Activated CD4-positive, alpha-beta T cell treated with anti-CD3 and anti-CD28 coated beads for 24 hours (primary cell): ENCODE data around the gene PRLR.
"Not testable (repeated sequence)": the region's sequence is repeated elsewhere in the genome, so short reads cannot be mapped to it uniquely, and the experiment has no call there.

Experiments
- DNase-seq, 2 donors: peaks; one replicate each; pipeline ENCODE4 v3.0.0-alpha.2; 2020; ENCODE audit warnings: low read depth in 2 of 2

Gene PRLR

DNA sequence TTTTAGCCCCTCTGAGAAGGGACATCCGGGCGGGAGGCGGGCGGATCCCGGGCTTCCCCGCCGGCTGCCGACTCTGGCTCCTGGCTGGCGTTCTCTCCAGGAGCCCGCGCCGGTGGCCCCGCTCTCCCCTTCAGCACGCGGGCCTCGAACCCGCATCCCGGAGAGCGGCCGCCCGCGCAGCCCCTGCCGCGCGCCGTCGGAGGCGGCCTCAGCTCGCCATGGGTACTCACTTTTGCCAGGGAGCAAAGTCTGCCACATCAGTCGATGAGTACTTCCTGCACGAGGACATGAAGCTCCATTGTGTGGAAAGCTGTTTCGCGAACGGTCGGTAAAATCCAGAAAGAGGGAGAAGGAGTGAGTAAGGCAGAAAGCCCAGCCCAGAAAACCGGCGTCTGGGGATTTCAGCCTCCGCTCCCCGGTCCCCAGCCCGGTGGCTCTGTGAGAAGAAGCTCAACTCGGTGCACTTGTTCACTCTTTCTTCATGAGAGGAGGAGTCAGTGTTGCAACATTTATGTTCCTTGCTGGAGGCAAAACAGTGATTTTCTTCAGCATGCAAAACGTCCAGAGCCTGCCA lies at the start of gene PRLR:
Gene PRLR, minus strand, starts transcription at position 450 of the 574 bp plus-strand sequence. CDS start 140,867 bp downstream, outside the sequence.
- DNase-seq, result no peak

DNA sequence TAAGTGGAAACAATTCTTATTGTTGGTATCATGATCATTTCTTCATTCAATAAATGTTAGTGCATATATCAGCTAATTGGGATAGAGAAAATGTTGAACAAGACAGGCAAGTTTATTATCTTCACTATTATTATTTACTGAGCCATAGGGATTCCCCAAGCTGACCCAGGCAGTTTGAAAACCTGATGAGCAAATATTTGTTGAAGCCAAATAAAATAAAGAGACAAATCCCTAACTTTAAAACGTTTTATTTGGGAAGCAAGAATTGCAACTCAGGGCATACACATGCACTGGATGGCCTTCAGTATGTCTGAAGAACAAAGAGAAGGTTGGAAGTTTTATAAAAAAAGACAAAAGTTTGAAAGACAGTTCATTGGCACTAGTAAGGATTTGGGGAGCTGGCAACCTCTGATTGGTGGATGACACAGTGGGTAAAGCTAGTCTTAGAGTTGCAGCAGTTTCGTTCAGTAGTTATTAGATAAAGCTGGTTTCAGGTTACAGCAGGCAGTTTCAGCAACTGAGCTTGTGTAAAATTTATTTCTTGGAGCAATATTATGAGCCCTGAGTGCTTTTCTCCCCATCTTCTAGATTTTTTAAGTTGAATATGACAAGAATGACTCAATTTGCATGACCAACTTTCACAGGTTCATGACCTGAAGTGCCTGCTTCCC lies 44.7 kb upstream of the PRLR start:
- DNase-seq, result no peak

DNA sequence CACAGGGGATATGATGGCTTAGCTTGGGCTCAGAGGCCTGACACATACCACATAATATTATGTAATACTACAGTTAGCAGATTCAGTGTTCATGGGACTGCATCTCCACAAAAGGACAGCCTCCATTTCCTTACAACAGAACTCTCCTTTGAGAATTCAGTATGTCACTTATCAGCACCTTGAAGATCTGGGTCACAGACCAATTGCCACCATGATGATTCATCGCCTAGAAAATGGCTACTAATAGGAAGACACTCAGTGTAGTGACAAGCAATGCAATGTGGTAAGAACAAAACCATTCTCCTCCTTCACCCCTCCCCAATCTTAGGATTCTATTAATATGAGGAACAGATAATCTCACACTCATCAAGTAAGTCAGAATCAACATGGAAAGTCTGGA lies 38.7 kb upstream of the PRLR start:
- DNase-seq, result no peak

DNA sequence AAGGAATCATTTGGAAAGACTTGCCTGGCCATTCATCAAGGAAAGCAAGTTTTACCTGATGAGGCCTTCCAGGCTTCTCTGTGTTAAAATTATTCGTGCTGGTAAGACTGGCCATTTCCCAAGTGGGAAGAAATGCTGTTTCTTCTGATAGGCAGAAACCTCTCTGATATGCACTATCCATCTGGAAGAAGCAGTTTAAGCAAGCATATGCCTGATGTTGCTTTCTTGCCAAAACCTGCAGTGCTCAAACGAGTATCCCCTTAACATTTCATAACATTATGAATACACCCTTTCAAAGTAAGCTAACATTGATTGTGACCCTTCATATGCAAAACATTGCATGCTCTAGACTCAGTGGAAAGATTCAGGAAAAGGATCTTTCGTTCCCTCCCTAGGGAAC lies 36.0 kb upstream of the PRLR start:
- DNase-seq, result no peak

DNA sequence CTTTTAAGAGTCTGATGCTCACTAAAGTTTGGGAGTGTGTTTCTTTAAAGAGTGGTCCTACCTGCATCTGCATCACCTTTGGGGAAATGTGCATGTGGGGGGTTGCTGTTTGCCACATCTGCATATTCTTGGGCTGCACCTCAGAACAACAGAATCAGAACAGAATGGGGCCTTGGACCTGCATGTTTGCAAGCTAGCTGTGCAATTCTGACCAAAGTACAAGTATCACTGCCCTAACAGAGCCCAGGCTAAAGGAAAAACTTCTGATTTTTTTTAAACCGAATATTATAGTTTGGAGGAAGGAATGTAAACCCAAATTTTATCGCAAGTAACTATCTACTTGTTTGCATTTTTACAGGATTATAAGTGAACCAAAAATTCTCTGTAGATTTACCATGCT lies 34.2 kb upstream of the PRLR start:
- DNase-seq, result no peak

DNA sequence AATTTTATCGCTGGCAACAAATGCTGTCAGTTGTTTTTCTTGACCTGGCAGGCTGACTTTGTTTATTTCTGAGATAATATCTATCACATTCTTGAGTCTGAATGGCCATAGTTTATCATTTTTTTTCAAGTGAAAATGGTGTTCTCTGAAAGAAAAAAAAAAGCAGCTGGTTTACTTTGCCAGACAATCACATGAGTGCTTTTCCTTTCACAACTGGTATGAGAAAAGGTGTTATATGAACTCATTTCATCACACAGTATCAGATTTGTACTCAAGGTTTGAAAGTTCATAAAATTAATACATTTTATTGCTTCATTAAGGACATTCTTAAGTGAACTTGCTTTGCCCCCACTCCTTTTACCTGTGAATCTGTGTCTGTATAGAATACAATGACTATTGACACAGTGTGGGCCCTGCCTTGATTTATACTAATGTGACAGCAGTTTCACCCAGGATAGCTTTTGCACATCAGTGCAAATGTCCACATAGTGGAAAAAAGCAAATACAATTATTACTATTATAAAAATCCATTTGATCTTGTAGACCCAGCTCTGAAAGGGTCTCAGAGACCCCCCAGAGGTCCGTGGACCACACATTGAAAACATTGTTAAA lies 33.1 kb upstream of the PRLR start:
- DNase-seq, result no peak

DNA sequence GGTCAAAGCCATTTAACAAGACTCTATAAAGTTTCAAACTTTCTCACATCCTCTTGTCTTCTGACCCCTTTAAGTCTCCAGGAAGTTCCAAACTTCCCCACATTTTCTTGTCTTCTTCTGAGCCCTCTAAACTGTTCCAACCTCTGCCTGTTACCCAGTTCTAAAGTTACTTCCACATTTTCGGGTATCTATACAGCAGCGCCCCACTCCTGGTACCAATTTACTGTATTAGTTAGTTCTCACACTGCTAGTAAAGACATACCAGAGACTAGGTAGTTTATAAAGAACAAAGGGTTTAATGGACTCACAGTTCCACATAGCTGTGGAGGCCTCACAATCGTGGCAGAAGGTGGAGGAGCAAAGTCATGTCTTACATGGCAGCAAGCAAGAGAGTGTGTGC lies 23.3 kb upstream of the PRLR start:
- no peak for DNase-seq

DNA sequence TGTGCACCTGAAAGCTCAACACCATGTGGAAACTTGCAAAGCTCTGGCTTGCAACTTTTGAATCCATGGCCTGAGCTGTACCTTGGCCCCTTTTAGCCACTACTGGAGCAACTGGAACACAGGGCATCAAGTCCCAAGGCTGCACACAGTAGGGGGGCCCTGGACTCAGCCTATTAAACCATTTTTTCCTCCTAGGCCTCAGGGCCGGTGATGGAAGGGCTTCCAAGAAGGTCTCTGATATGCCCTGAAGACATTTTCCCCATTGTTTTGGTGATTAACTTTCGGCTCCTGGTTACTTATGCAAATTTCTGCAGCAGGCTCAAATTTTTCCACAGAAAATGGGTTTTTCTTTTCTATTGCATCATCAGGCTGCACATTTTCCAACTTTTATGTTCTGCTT lies 22.7 kb upstream of the PRLR start:
- DNase-seq, result no peak

DNA sequence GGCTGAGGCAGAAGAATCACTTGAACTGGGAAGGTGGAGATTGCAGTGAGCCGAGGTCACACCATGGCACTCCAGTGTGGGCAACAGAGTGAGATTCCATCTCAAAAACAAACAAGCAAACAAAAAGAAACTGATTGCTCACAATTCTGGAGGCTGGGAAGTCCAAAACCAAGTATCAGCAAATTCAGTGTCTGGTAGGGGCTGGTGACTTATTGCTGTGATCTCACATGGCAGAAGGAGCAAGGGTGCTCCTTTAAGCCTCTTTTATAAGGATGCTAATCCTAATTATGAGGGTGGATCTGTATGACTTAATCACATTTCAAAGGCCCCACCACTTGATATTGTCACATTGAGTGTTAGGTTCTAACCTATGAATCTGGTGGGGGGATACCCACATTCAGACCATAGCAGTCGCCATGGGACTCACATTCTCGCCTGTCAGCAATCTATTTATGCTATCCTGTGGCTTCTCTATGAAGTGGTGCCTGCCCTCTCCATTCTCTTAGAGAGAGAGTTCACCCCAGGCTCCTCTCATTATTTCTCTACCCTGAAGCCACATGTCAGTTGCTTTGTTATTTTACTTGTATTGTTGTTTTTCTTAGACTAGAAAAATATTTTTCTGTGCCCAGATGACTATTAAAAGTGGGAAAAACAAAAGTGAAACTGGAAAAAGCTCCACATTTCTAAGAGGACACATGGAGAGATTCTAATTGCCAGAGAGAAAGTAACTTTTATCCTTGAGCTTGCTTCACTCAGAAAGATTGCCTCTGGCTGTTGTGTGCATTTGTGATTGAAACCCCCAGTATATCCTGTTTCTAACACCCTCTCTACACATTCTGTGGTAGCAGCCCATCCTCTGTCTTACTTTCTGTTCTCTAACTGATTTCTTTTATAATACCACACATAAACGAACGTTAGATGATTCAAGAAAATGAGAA lies 18.8 kb upstream of the PRLR start:
- DNase-seq, result no peak

DNA sequence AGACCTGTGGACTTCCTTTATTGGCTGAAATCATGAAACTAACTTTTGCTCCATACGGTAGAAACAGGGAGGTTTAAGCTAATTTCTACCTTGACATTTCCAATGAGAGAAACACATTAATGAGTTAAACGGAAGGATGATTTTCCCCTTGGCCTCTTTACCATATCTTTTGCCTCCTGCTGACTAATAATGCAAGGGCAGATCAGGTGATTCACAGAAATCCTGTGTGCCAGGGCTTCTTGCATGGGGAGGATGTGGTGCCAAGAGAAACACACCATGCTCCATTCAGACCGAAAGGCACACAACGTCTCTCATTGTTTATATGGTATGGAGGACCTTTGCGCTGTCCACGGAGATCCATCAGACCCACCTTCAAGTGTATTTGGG lies 17.4 kb upstream of the PRLR start:
- DNase-seq, result no peak

DNA sequence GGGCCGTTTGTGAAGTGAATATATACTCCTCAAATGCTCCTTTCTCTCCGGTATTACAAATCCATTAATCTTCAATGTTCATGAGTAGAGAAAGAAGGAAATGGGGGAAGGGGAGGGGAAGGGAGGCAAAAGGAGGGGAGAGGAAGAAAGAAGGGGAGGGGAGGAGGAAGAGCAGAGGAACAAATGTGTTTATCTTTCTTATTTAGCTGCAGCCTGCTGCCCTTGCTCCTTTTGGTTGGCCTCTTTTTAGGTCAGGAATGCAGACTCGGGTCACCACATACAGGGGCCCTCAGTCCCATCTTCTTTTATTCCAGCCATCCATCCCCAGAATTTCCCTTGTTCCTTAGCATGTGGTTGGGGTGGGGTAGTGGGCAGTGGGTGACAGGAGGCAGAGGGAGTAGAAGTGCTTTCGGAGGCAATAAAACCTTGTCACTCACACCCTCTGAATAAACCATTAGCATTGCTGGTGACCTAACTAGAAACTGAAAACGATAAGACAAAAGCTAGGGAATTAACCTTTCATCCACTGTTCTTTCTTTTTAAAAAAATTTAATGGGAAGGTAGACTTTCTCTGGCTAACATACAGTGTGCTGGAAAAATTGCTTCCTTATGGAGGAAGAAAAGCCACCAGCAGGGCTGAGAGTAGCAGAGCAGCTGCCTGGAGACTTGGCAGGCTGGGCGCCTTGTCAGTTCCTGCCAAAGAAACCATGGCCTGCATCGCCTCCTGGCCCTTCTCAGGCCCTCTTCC lies 16.8 kb upstream of the PRLR start:
- no peak for DNase-seq

DNA sequence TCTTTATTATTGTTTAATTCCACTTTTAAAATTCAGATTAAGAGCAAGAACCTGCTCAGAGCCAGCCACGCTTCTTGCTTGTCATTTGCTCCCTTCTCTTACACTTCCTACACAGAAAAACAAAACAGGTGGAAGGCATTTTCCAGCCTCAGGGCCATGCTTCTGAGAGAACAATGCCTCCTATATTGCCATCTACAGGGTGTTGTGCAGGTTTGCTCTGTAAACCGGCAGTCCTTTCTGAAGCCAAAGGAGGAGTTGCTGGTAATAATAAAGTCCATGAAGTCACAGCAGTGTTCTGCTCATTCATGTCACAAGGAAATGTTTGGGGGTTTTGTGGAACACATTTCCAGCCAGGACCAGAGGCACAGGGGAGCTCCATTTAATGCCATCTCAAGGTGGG lies 16.1 kb upstream of the PRLR start:
- DNase-seq, result no peak

DNA sequence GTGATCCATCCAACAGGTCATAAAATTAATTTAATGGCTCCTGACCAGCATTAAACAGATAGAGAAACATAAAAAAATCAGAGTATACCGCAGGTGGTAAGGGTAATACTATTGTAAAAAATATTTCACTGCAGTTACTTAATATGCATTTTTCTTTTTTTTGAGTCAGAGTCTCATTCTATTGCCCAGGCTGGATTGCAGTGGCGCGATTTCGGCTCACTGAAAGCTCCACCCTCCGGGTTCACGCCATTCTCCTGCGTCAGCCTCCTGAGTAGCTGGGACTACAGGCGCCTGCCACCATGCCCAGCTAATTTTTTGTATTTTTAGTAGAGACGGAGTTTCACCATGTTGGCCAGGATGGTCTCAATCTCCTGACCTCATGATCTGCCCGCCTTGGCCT lies 15.1 kb upstream of the PRLR start:
- not testable (repeated sequence) for DNase-seq

DNA sequence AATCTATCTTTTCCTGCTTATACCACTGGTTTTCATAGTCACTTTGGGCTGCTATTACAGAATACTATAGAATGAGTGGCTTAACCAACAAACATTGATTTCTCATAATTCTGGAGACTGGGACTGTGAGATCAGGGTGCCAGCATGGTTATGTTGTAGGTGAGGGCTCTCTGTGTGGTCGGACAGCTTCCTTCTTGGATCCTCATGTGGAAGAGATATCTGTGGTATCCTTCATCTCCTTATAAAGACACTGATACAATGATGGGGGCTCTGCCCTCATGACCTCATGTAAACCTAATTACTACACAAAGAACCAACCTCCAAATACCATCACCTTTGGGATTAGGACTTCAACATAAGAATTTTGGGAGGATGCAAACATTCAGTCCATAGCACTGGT lies 13.9 kb upstream of the PRLR start:
- no peak for DNase-seq

DNA sequence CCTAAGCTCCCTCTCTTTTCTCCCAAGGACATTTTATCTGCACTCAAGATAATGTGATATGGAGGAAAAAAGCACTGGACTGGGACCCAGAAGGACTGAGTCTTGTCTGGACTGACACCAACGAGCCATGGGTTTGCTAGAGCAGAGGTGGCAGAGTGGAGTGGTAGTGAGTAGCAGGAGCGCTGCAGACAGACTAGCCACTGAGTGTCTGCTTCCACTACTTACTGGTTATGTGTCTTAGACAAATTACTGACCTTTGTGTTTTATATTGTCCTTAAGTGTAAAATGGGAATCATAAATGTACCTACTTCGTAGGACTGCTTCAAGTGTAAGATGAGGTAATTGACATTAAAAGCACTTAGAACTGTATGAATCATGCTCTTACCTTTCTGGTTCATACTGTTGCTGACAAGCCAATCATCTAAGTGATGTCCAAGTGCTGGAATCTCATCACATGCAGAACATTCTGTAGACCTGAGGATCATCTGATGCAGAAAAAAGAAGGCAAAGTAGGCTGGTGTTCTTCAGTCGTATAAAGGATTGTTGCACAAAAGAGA lies 12.5 kb upstream of the PRLR start:
- DNase-seq, result no peak

DNA sequence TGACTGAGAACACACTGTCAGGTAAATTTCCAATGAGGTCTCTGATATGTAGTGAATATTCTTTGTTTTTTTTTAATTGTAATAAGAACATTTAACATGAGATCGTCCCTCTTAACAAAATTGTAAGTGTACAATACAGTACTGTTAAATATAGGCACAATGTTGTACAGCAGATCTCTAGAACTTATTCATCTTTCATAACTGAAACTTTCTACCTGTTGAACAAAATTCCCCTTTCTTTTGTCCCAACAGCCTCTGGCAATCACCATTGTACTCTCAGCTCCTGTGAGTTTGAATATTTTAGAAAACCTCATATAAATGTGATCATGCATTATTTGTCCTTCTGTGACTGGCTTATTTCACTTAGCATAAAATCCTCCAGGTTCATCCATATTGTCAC lies 10.6 kb upstream of the PRLR start:
- DNase-seq, result no peak

DNA sequence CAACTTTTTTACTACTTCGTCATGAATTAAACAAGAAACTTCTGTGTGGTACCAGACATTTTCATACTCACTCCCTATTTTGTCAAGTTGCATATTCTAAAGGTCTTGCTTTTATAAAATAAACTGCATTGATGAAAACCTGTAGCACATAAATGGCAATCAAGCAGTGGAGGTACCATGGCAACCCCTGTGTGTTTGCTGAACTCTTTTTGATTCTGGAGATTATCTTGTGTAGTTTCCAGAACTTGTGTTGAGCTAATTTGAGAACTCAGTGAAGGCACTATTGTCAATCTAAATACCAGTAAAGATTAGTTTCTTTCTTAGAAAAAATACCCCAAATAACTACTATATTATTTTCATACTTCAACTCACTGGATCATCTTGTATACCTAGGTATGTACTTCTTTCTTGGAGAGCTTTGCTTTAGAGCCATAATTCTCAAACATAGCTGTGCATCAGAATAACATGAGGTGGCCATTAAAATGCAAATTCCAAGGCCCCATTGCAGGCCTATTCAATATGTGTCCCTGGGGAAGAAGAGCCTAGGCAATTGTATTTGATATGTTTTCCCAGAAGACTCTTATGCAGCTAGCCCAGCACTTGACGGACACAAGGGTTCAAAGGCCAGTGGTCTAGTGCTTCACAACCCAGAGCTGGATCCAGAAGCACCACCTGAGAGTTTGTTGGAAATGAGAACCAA lies 9.8 kb upstream of the PRLR start:
- DNase-seq, result no peak

DNA sequence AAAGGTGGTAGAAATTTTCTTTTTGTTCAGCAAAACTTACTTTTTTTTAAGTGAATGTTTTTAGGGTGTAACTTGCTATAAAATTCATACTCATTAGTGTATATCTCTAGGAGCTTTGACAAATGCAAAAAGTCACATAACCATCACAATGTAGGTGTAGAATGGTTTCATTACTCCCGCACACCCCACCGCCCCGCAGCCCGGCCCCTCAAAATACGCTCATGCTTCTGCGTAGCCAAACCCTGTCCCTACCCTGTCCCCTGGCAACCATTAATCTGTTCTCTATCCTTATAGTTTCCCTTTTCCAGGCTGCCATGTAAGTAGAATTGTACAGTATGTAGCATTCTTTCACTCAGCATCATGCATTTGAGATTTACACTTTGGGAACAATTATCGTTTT lies 9.2 kb upstream of the PRLR start:
- DNase-seq, result no peak

DNA sequence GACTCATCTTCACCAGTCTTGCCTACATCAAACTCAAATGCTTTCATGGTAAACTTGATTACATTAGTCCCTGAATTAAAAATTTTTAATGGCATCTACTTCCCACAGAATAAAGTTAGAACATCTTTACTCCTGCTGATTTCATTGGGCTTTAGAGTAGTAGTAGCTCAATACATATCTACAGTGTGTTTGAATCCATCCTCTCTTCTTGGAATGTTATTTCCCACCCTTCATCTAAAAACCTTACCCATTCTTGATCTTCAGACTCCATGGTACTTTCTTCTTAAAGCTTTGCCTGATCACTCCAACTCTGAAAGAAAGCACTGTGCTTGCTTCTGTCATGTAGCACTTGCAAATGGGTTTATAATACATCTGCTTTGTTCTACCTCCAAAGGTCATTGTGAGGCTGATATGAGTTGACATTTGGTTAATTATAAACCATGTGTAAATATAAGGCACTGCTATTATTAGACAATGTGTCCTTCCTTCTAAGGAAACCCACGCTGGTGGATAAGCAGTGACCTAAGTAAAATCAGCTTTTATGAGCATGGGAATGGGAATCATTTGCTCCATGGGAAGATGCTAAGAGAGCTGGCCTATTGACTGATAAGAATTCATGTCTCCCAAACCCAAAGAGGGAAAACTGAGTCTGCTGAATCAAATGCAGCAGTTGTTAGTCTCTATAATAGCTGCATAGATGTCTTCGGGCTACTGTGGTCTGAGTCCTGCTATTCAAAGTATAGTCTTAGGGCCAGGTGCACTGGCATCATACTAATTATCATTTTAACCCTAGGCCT lies 7.5 kb upstream of the PRLR start:
- no peak for DNase-seq

DNA sequence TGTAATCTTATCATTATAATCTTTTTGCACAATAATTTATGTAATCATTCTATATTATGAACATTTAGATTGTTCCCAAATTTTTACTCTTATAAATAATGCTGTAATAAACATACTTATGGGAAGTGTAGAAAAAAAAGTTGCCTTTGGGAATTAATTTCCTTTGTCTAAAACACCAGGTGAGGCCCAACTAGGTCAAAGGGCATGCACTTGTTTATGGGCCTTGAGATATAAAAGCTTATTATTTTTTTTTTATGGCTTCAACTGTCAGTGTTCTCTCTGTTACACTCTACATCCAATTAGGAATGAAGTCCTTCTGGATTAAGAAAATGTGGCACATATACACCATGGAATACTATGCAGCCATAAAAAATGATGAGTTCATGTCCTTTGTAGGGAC lies 6.5 kb upstream of the PRLR start:
- no peak for DNase-seq
